NCI-H1092 treated with DMSO at 0.1 percent for 48 hours (cell line): ENCODE measurements around the gene TNIK.
"Not testable (repeated sequence)": the region's sequence is repeated elsewhere in the genome, so short reads cannot be mapped to it uniquely, and the experiment has no call there.

Experiments
- DNase-seq: peaks from one replicate; lab custom pipeline; 2025; lab: John Stamatoyannopoulos, UW

The TNIK gene

GRCh38 chr3:171307046-171307585, 153.1 kb downstream of the TNIK start:
- DNase-seq: no peak

- peak; percentile 13 for DNase-seq
These were observed 153.6 kb downstream of the TNIK start for GRCh38 chr3:171306631-171307030.

- DNase-seq: not testable (repeated sequence)
These were observed 154.4 kb downstream of the TNIK start for GRCh38 chr3:171305823-171306222.

GRCh38 chr3:171304498-171304897, 155.7 kb downstream of the TNIK start:
- not testable (repeated sequence) for DNase-seq

GRCh38 chr3:171304017-171304416, 156.2 kb downstream of the TNIK start:
- not testable (repeated sequence) for DNase-seq

- DNase-seq: no peak
These were observed 158.2 kb downstream of the TNIK start for GRCh38 chr3:171301998-171302397.

- DNase-seq: no peak
These were observed 159.2 kb downstream of the TNIK start for GRCh38 chr3:171301002-171301401.

GRCh38 chr3:171297951-171298350, 162.3 kb downstream of the TNIK start:
- DNase-seq: no peak

GRCh38 chr3:171297207-171297606, 163.0 kb downstream of the TNIK start:
- DNase-seq: no peak

- no peak for DNase-seq
These were observed 164.5 kb downstream of the TNIK start for GRCh38 chr3:171295484-171296373.

- no peak for DNase-seq
These were observed 166.9 kb downstream of the TNIK start for GRCh38 chr3:171293142-171293782.

- no peak for DNase-seq
These were observed 169.5 kb downstream of the TNIK start for GRCh38 chr3:171290680-171291079.

- no peak for DNase-seq
These were observed 170.9 kb downstream of the TNIK start for GRCh38 chr3:171289291-171289690.

- DNase-seq: not testable (repeated sequence)
These were observed 172.4 kb downstream of the TNIK start for GRCh38 chr3:171287761-171288160.

- no peak for DNase-seq
These were observed 173.5 kb downstream of the TNIK start for GRCh38 chr3:171286580-171287249.

- no peak for DNase-seq
These were observed 174.9 kb downstream of the TNIK start for GRCh38 chr3:171285287-171285686.

GRCh38 chr3:171284308-171285075, 175.7 kb downstream of the TNIK start:
- no peak for DNase-seq

- no peak for DNase-seq
These were observed 176.4 kb downstream of the TNIK start for GRCh38 chr3:171283848-171284222.

GRCh38 chr3:171283183-171283847, 176.9 kb downstream of the TNIK start:
- DNase-seq: no peak

GRCh38 chr3:171282041-171282440, 178.2 kb downstream of the TNIK start:
- DNase-seq: no peak
